Coronary artery (tissue), 2 donors: ENCODE results near the gene CPLX3.

ENCODE experiments used
- DNase-seq: peaks from one replicate; pipeline ENCODE4 v3.0.0-alpha.2; 2017; ENCODE audit warnings: low spot score
- H3K27ac ChIP-seq, 2 donors: fragments of 200-600 bp; sonication (generic); one replicate each; pipeline ENCODE4 v1.5.1; 2016 to 2019
- H3K4me3 ChIP-seq: fragments of 200-600 bp; sonication (generic); 2 replicates; pipeline ENCODE4 v1.5.1; 2016; ENCODE audit warnings: mild to moderate bottlenecking, moderate library complexity
- CTCF ChIP-seq: fragments of 200-600 bp; sonication (generic); IDR thresholded peaks from one replicate; pipeline ENCODE4 v1.5.1; 2019; ENCODE audit warnings: antibody characterized with exemption

The CPLX3 gene

DNA sequence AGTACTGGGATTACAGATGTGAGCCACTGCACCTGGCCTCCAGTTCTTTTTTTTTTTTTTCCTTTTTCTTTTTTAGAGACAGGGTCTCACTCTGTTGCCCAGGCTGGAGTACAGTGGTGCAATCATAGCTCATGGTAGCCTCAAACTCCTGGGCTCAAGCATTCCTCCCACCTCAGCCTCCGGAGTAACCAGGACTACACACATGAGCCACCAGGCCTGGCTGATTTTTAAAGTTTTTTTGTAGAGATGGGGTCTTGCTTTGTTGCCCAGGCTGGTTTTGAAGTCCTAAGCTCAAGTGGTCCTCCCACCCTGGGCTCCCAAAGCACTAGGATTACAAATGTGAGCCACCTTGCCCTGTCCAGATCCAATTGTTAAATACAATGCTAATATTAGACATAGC lies 30.1 kb downstream of the CPLX3 start:
- DNase-seq, result no peak
- no peak overlapping the region for H3K4me3 ChIP-seq
- no peak for TF ChIP-seq CTCF
- no peak overlapping the region for H3K27ac ChIP-seq

DNA sequence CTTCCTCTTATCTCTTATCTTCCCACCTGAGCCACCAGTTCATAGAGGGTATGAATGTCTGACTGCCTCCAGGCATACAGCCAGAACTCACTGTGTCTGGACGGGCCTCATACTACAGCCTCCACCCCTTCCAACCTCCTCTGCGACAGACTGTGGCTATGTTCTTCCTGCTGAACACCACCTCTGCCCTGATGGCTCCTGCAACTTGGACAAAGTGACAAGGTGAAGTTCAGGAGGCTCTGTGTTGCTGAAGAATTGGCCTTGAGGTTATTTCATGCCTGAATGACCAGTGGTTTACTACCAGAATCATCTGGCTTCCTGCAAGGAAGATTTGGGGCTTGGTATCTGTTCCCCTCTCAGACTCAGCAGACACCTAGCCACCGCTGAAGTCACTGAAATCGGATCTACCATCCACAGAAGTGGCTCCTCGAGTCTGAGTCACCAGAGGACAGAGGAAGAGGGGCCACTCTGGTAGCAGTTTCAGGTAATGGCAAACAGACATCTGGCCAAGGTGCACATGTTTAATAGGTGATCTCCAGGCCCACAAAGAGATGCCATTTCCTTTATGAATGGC lies 30.7 kb downstream of the CPLX3 start:
- DNase-seq, result no peak
- TF ChIP-seq CTCF, result no peak
- no peak overlapping the region for H3K27ac ChIP-seq

GRCh38 chr15:74857671-74858368 lies 31.4 kb downstream of the CPLX3 start:
- H3K4me3 ChIP-seq, result no peak overlapping the region
- no peak for TF ChIP-seq CTCF
- H3K27ac ChIP-seq, result no peak overlapping the region
- DNase-seq, result no peak

More for the DNA sequence above, 30.7 kb downstream of the CPLX3 start:
- H3K4me3 ChIP-seq, result no peak overlapping the region

DNA sequence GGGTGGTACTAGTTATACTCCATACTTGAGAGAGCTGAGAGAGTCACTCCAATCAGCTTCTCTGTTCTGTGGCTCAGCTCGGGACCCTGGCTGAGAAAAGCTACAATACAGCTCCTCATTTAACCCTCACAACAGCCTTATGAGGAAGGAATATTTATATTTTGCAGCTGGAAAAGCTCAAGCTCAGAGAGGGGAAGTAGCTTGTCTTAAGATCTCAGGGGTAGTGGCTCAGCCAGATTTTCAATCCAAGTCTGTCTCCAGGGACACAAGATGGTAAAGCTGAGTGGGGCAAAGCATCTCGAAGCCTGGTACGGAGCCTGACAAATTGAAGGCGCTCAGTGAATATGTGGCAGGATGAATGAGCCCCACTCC lies 31.9 kb downstream of the CPLX3 start:
- Histone ChIP-seq H3K27ac (no peak overlapping the region), H3K4me3 (no peak overlapping the region)
- TF ChIP-seq CTCF, result no peak
- DNase-seq, result no peak

GRCh38 chr15:74863239-74864056 lies 37.0 kb downstream of the CPLX3 start:
- no peak for DNase-seq
- Histone ChIP-seq H3K4me3 (no peak overlapping the region), H3K27ac (no peak overlapping the region)
- TF ChIP-seq CTCF, result no peak

DNA sequence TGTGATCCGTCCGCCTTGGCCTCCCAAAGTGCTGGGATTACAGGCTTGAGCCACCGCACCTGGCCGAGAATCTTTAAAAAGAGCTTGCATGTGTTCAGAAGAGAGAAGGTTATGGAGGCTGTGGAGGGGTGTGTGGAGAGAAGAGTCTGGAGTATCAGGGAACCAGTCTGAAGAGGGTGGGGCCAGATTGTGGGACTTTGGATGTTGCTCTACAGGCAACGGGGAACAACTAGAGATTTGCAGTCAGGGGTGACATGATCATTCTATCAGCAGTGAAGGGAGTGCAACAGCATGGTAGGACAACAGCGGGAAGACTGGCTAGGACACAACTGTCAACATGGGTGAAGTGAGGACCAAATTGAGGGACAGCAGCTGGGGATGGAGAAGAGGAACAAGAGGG lies 37.9 kb downstream of the CPLX3 start:
- Histone ChIP-seq H3K4me3 (no peak overlapping the region), H3K27ac (no peak overlapping the region)
- no peak for DNase-seq
- no peak for TF ChIP-seq CTCF
